LNCaP clone FGC (cell line): ENCODE data around the gene PTTG1.

Experiments used
- DNase-seq: peaks from one replicate; pipeline ENCODE4 v3.0.0-alpha.2; 2011; ENCODE audit warnings: low read depth
- H3K4me3 ChIP-seq: 2 replicates; pipeline ENCODE4 v1.5.1; 2011; ENCODE audit warnings: mild to moderate bottlenecking, low read depth, low read length, control low read depth
- TF ChIP-seq, protein P1 (sequence below): IDR thresholded peaks from 2 replicates; pipeline ENCODE4 v1.5.1; 2012; ENCODE audit warnings: mild to moderate bottlenecking; ENCODE audit not compliant: control insufficient read depth, insufficient read depth; ENCODE audit errors: extremely low read depth

Gene PTTG1

DNA sequence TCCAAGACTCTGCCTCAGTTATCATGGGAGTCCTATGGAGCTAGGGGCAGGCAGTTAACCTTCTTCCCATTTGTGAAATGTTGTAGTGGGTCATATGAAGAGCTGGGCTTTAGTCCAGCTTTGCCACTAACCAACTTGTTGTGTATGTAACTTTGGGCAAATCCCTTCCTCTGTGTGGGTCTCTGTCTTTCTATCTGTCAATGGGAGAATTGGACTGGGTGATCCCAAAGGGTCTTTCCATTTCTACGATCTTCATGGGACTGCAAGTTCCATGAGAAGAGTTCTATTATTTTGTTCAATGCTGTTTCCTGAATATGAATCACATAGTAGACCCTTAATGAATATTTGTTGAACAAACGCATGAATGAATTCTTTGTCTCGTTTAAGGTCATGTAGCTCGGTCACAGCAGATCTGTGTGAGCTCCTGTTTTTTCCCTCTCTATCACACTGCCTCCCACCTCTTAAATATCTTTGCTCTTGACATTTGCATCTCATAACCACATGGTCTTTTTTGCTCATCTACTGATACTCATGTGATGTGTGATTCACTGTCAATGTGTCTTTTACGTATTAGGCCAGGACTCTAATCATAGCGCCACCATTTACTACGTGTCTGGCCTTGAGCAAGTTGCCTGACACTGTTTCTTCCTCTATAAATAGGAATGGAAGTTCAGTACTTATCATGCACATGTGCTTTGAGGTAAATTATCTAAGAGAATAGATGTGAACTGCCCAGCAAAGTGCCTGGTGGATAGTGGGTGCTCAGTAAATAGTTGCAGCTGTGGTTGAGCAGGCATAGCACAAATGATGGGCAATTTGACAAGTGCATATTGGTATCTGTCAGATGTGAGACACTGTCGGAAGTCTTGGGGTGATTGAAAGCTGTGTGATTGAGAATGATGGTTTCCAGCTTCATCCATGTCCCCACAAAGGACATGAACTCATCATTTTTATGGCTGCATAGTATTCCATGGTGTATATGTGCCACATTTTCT is 37.4 kb downstream of the PTTG1 start:
- H3K4me3 ChIP-seq, result no peak overlapping the region
- DNase-seq, result no peak
- TF ChIP-seq, protein P1, sequence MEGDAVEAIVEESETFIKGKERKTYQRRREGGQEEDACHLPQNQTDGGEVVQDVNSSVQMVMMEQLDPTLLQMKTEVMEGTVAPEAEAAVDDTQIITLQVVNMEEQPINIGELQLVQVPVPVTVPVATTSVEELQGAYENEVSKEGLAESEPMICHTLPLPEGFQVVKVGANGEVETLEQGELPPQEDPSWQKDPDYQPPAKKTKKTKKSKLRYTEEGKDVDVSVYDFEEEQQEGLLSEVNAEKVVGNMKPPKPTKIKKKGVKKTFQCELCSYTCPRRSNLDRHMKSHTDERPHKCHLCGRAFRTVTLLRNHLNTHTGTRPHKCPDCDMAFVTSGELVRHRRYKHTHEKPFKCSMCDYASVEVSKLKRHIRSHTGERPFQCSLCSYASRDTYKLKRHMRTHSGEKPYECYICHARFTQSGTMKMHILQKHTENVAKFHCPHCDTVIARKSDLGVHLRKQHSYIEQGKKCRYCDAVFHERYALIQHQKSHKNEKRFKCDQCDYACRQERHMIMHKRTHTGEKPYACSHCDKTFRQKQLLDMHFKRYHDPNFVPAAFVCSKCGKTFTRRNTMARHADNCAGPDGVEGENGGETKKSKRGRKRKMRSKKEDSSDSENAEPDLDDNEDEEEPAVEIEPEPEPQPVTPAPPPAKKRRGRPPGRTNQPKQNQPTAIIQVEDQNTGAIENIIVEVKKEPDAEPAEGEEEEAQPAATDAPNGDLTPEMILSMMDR, result no peak

DNA sequence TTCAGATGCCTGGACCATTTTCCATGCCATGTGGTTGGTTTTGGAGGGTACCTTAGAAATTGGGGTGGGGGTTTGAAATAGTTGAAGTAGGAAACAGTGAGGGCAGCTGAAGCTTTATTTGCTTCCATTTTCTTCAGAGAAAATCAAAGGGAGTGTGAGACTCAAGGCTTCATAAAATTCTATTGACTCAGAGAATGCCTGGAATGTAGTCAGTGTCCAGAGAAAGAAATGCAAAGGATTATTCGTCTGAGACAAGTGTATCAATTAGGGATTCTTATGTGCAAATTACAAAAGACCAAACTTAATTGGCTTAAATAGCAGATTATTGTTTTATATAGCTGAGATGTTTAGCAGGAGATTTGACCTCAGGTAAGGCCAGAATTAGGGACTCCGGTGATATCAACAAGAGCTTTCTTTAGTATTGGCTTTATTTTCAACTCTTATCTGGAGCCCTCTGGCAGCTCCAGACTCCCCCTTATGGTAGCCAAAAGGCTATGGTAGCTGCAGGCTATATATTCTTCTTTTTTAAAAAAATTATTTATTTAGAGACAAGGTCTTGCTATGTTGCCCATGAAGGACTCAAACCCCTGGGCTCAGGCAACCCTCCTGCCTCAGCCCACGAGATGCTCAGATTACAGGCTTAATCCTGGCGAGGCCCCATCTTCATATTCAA is 38.9 kb downstream of the PTTG1 start:
- TF ChIP-seq, protein P1, result no peak
- no peak overlapping the region for H3K4me3 ChIP-seq
- no peak for DNase-seq

DNA sequence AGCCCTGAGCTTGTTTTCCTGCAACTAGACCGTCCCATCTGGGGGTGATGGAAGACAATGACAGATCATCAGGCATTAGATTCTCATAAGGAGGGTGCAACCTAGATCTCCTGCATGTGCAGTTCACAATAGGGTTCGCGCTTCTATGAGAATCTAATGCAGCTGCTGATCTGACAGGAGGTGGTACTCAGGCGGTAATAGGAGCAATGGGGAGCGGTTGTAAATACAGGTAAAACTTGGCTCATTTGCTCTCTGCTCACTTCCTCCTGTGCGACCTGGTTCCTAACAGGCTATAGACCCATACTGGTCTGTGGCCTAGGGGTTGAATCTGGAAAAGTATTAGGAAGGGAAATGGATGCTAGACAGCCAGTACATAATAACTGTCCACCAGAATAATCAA is 39.7 kb downstream of the PTTG1 start:
- TF ChIP-seq, protein P1, result no peak
- no peak for DNase-seq
- H3K4me3 ChIP-seq, result no peak overlapping the region

DNA sequence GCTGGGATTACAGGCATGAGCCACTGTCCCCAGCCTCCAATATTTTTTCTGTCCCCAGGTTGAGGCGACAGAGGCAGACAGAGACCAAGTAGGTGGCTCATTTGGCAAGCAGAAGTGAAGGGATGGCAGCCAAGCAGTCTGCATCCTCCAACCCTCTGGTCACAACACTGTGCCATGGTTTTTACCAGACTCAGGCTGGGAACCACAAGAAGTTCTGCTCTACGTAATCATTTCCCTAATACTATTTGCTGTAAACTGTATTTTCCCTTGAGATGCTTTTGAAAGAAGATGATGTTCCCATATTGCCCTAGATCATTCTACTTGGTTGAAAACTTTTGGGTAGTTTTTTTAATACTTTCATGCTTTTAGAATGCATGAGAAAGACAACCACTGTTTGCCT is 40.5 kb downstream of the PTTG1 start:
- H3K4me3 ChIP-seq, result no peak overlapping the region
- TF ChIP-seq, protein P1, result no peak
- DNase-seq, result no peak

DNA sequence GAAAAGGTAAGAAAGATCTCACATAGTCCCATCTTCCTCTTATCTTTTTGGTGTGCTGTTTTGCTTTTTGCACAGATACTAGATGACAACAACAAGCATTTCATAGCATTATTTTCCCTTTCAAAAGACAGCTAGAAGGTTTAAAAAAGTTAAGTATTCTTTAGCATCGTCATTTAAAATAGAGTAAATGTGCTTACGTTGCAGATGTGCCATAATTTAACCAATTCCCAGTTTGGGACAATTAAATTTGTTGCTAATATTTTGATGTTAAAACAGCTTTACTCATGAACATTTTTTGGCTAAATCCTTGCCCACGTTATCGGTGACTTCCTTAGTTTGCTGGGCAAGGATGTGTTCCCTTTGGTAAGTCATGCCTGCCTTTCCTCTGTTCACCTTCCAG is 41.6 kb downstream of the PTTG1 start:
- no peak overlapping the region for H3K4me3 ChIP-seq
- TF ChIP-seq, protein P1, result no peak
- no peak for DNase-seq

DNA sequence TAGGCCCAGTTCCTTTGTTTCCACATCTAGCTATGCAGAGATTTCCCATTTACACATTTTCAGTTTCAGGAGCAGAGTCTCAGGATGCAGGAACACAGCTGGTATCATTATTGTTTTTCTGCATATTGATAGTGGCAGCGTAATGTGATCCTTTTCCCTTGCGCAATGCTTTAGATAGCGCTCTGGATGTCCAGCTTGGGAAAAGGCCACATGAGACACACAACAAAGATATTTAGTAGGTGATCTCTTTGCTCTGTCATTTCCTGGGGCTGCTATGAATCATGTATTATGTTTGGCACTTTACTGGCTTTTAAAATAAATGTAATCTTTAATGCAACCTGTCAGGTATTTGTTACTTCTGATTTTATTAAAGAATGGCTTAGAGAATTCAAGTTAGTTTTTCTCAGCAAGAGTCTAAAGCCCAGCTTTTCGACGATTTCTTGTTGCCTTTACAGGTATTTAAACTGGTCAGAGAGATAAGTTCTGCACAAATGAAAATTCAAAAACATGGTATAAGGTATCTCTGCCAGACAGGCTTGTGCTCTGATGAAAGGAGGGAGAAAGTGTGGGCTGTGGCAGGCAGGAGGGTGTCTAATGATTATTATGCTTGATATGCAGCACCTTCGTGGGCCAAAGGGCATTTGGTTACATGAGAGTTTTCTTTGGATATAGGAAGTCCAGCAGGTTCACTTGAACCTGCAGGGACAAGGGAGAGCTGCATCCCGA is 42.2 kb downstream of the PTTG1 start:
- TF ChIP-seq, protein P1, result no peak
- DNase-seq, result no peak
- no peak overlapping the region for H3K4me3 ChIP-seq
